GM19468 (cell line): ENCODE data around the gene MAL.
A peak's percentile ranks its signal among the peaks of the same experiment; 100 is the strongest.

Experiments used
- ATAC-seq: cut with Tn5 transposase; IDR thresholded peaks from one replicate; pipeline ENCODE4 v1.9.1; 2021; ENCODE audit warnings: mild to moderate bottlenecking, moderate library complexity, moderate number of reproducible peaks; ENCODE audit not compliant: unreplicated experiment; ENCODE audit errors: extremely low read depth

The MAL gene

DNA sequence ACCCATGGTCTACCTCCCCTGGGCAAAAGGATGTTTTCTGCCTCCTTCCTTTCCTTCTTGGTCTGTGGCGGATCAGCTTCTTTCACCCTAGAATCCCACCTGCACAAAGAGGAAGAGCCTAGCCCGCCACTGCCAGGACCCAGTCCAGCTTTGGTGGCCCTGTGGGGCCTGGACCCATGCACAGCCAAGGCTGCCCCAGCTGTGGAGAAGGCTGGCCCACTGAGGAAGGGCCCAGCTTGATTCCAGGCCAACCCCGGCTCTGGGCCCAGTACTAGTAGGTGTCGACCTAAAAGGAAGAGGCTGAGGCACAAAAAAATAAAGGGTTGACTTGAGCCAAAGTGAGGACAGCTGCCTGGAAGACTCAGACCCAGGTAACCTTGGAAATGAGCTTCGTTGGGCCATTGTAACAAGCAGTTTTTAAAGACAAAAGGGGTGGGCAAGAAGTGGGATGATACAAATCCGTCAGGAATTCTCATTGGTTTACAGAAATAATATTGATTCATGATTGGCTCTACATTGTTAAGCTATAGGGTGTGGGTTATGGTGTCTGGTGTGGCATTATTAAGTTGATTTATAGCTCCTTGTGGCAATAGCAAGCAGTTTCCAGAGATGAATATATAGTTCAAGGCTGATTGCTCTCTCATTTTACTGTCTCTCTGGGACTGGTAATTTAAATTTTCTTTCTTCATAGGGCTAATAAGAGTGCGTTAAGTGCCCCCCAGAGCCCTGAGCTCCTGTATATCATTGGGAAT lies 29.8 kb upstream of the MAL start:
- ATAC-seq = no peak

GRCh38 chr2:94996305-94997100 lies 29.0 kb upstream of the MAL start:
- ATAC-seq = no peak

DNA sequence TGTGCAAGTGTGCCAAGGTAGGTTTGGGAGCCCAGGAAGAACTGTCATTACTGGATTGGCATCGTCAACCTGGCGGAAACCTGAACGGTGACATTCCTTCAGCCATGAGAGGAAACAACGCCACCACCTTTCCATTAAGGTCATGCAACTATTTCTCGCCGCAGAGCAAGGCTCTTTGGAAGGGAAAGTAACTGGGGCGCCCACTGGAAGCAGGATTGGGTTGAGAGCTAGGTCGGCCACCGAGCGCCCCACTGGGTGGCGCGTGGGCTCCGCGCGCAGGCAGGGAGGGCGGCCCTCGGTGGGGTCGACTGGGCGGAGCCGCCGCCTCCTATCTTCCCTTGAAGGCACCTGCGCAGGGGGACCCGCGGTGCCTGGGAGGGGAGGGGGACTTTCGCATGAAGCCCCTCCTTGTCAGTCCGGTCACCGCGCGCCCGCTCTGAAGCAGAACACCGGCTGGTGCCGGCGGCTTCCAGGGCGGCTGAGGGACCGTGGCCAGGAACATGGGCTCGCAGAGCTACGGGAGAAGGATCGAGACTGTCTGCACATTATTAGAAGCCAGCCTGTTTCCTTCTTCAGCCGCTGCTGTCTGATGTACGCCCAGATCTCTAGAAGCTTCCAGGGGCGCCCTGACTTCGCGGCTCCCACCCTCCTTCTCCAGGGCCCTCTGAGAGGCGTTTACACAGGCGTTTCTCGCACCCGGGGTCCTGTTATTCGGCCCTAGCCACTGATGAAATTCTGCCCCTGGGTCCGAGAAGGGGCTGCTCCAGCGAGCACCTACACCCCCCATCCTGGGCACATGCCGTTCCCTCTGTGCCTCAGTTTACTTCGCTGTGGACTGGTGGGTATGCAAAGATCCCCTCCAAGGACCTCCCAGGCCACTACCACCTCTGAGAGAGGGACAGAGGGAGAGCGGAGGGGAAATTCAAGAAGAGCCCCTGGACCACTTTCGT lies 27.3 kb upstream of the MAL start:
- ATAC-seq = no peak

- ATAC-seq = no peak
These were observed 26.1 kb upstream of the MAL start for GRCh38 chr2:94999431-94999883.

DNA sequence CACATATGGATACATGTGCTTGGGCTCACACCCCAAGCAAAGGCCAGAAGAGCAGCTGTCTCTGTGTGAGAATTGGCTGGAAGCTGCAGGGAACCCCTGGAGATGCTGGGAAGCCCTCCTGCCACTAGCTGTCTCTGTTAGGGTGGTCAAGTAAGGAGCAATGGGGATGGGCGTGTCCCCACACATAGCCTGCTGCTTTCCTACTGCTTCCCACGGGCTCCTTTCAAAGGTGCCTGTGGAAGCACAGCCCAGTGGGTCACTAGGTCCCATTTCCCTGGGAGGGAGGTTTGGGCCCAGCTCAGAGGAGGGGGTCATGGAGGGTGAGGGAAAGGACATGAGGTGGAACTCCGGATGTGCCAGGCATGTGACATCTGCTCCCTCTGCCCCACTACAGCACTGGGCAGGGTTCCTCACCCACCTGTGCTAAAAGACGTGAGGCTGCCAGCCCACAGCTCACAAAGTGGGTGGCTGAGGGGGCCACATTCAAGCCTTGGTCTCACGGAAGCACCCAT lies 24.4 kb upstream of the MAL start:
- no peak for ATAC-seq

- ATAC-seq = no peak
These were observed 23.8 kb upstream of the MAL start for GRCh38 chr2:95001701-95002100.

GRCh38 chr2:95002498-95002897 lies 23.0 kb upstream of the MAL start:
- no peak for ATAC-seq

DNA sequence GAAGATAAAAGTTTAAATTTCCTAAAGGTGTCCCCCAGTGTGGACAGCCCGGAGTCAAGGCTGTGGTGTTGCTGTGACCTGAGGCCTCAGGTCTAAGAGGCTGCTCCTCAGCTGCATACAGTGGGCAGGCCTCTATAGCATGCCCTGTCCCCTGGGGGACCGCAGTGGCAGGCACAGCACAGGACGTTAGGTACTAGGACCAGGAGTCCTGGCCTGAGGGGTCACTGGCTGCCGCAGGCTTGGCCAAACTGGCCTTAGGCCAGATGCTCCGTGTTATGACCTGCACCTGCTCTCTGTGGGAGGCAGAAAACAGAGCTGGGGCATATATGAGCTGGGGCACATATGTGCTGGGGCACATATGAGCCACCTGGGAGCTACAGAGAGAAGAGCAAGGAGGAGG lies 21.2 kb upstream of the MAL start:
- ATAC-seq = no peak

DNA sequence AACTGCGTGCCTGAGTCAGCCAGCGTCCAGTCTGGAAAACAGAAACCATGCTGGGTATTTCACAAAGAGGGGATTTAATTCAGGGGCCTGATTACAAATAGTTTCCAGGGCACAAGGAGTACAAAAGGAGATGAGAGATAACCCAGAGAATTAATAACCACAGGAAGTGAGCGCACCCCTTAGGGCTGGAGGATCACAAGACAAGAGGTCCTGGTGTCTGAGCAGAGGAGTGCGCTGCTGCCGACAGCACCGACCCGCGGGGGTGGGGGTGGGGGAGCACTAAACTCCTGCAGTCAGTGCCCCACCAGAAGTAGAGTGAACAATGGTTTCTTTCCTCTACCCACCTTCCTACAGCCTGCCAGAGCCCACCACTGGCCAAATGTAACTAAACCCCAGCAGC lies 20.8 kb upstream of the MAL start:
- ATAC-seq = no peak

DNA sequence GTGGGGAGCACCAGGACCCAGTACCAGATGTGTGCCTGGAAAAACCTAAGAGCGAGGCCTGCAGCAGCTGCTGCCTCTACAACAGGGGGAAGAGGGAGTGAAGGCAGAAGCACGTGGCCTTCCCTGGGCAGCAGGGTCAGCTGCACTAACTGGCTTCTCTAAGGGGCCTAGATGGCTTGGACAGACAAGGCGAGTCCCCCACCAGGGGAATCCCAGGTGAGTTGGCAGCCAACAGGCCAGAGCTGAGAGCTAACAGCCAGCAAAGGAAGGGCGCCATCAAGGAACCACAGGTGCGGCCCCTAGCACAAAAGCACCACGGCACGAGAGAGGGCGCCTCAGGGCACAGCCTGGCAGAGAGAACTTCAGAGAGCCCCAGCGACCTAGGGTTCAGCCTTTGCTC lies 19.8 kb upstream of the MAL start:
- no peak for ATAC-seq

DNA sequence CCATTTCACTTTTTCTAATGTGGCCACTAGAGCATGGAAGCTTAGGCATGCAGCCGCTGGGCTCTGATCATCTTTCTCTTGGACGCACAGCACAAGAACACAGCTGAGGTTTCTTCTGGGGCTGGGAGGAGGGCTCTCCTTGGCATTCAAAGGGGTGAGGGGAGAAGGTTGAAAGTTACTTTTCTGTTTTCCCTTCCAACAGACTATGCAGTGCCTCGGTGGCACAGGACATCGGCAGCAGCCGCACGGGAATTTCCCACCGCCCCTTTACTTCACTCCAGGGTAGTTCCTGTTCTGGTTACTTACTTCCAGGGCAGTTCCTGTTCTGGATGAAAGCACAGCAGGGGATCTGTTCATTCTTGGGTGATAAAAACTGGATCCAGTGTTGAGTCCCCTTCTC lies 18.9 kb upstream of the MAL start:
- no peak for ATAC-seq

GRCh38 chr2:95007031-95007609 lies 18.4 kb upstream of the MAL start:
- ATAC-seq = no peak

- no peak for ATAC-seq
These were observed 17.7 kb upstream of the MAL start for GRCh38 chr2:95007822-95008221.

GRCh38 chr2:95008306-95008705 lies 17.2 kb upstream of the MAL start:
- no peak for ATAC-seq

GRCh38 chr2:95008996-95009395 lies 16.5 kb upstream of the MAL start:
- no peak for ATAC-seq

GRCh38 chr2:95009412-95009811 lies 16.1 kb upstream of the MAL start:
- no peak for ATAC-seq

DNA sequence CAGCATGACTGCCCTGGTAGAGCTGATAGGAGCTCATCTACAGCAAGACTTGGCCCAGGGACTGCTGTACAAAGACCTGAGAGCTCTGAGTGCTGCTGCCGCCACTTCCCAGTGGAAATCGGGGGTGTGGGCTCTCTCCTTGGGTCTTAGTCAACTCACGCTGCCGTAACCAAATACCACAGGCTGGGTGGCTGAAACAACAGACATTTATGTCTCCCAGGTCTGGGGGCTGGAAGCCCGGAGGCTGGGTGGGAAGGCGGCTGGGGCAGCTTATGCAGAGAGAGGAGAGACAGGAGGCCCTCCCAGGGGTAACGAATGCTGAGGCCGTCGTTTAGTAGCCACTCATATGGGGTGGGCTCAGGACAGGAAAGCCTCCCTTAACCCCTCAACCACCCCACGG lies 15.4 kb upstream of the MAL start:
- ATAC-seq = no peak

GRCh38 chr2:95010718-95011117 lies 14.8 kb upstream of the MAL start:
- no peak for ATAC-seq

DNA sequence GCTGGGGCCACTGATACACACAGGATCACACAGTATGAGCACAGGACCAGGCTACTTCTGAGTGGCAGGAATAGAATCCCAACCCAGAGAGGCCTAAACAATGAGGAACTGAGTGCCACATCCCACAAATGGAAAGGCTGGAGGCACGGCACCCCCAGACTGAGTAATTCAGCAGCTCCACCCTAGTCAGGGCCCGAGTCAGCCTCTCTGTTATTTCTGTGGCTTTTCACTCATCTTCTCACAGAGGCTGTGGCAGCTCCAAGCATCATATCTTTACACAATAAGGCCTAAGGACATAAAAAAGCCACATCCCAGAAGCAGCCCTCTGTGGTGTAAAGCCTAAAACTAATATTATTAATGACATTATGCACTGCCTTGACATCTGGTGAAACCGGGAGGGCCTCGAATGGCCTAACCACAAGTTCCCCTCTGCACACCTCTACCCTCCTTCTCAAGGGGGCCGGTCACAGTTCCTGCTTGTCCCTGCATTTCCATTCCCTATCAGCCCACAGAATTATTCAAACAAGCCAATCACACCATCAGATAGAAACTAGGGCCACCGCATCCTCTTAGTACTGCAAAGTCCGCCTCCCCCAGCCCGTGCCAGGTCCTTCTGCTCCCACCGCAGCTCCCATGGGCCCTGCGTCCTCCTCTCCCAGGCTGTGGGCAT lies 12.5 kb upstream of the MAL start:
- ATAC-seq = peak; percentile 84
